ENCODE data around the gene KRTAP4-11.
"Not testable (repeated sequence)": the region's sequence is repeated elsewhere in the genome, so short reads cannot be mapped to it uniquely, and the experiment has no call there.

The KRTAP4-11 gene

DNA sequence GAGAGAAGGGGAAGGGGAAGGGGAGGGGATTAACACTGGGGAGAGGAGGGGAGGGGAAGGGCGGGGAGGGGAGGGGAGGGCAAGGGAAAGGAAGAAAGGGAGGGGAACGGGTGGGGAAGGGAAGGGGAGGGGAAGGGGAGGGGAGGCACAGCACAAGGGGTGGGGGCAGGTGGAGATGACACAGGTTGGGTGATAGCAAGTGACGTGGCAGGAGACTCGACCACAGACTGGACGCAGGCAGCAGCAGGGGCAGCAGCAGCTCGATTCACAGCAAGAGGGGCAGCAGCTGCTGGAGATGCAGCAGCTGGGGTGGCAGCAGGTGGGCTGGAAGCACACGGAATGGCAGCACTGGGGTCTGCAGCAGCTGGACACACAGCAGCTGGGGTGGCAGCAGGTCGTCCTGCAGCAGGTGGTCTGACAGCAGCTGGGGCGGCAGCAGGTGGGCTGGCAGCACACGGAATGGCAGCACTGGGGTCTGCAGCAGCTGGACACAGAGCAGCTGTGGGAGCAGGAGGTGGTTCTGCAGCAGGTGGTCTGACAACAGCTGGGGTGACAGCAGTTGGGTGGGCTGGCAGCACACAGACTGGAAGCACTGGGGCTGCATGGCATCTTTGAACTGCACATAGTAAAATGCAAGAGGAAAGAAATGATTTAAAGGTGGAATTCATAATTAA, 16.4 kb downstream of the KRTAP4-11 start, which contains the start of gene KRTAP4-16:
Gene KRTAP4-16 (minus strand): TSS at position 624 of the 674 bp plus-strand sequence. CDS start 0 bp downstream, at position 624.
- no peaks in the 10 kb centered on the region for H3K4me1 ChIP-seq
- no peaks in the 10 kb centered on the region for H3K9me3 ChIP-seq
- no peaks in the 10 kb centered on the region for H3K36me3 ChIP-seq
- no peaks in the 10 kb centered on the region for H3K27me3 ChIP-seq
- TF ChIP-seq, protein P1, sequence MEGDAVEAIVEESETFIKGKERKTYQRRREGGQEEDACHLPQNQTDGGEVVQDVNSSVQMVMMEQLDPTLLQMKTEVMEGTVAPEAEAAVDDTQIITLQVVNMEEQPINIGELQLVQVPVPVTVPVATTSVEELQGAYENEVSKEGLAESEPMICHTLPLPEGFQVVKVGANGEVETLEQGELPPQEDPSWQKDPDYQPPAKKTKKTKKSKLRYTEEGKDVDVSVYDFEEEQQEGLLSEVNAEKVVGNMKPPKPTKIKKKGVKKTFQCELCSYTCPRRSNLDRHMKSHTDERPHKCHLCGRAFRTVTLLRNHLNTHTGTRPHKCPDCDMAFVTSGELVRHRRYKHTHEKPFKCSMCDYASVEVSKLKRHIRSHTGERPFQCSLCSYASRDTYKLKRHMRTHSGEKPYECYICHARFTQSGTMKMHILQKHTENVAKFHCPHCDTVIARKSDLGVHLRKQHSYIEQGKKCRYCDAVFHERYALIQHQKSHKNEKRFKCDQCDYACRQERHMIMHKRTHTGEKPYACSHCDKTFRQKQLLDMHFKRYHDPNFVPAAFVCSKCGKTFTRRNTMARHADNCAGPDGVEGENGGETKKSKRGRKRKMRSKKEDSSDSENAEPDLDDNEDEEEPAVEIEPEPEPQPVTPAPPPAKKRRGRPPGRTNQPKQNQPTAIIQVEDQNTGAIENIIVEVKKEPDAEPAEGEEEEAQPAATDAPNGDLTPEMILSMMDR (IDR thresholded peaks at IDR 0.05; ENCODE audit: low read depth, low read length), result no peak
- no peak within 1 kb of the TSS for H3K4me3 ChIP-seq (ENCODE audit: low read depth, low read length)
- no peak for DNase-seq

- not testable (repeated sequence) for DNase-seq; H3K27me3 ChIP-seq; H3K9me3 ChIP-seq; H3K36me3 ChIP-seq; H3K4me3 ChIP-seq (ENCODE audit: low read depth, low read length); H3K4me1 ChIP-seq
These were observed 18.3 kb downstream of the KRTAP4-11 start for GRCh38 chr17:41099682-41100480.

DNA sequence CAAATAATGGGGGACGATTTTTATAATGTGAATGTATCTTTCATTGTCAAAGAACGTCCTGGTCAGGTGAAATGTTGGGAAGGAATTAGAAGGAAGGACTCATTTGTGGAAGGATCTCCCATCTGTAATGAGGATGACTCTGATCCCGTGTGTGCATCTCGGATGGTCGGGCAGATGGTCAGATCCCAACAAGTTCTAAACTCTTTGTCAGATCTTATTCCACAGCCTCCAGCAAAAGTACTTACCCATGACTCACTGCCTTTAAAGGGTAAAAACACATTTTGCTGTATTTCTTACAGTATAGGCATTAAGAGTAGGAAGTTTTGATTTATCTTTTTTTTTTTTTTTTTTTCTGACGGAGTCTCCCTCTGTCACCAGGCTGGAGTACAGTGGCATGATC, 19.7 kb downstream of the KRTAP4-11 start:
- Histone ChIP-seq H3K36me3 (no peaks in the 10 kb centered on the region), H3K9me3 (no peaks in the 10 kb centered on the region), H3K27me3 (no peaks in the 10 kb centered on the region), H3K4me1 (no peaks in the 10 kb centered on the region), H3K4me3 (ENCODE audit: low read depth, low read length) (no peak overlapping the region)
- no peak for DNase-seq
- TF ChIP-seq, protein P1 (IDR thresholded peaks at IDR 0.05; ENCODE audit: low read depth, low read length), result no peak

- TF ChIP-seq, protein P1 (IDR thresholded peaks at IDR 0.05; ENCODE audit: low read depth, low read length), result no peak
- no peak for DNase-seq
- H3K4me3 ChIP-seq (ENCODE audit: low read depth, low read length), result no peak within 1 kb of the TSS
- H3K27me3 ChIP-seq, result no peaks in the 10 kb centered on the region
- H3K36me3 ChIP-seq, result no peaks in the 10 kb centered on the region
- no peaks in the 10 kb centered on the region for H3K4me1 ChIP-seq
- H3K9me3 ChIP-seq, result no peaks in the 10 kb centered on the region
These were observed 20.1 kb downstream of the KRTAP4-11 start, which contains the start of gene KRTAP4-8 for GRCh38 chr17:41098042-41098441. Gene KRTAP4-8 (minus strand): TSS chr17:41098142. CDS start chr17:41098084, 58 bp downstream.

GRCh38 chr17:41096055-41096454, 22.1 kb downstream of the KRTAP4-11 start:
- TF ChIP-seq, protein P1 (IDR thresholded peaks at IDR 0.05; ENCODE audit: low read depth, low read length), result no peak
- no peaks in the 10 kb centered on the region for H3K36me3 ChIP-seq
- H3K9me3 ChIP-seq, result no peaks in the 10 kb centered on the region
- no peak overlapping the region for H3K4me3 ChIP-seq (ENCODE audit: low read depth, low read length)
- no peak for DNase-seq
- H3K27me3 ChIP-seq, result no peaks in the 10 kb centered on the region
- no peaks in the 10 kb centered on the region for H3K4me1 ChIP-seq

DNA sequence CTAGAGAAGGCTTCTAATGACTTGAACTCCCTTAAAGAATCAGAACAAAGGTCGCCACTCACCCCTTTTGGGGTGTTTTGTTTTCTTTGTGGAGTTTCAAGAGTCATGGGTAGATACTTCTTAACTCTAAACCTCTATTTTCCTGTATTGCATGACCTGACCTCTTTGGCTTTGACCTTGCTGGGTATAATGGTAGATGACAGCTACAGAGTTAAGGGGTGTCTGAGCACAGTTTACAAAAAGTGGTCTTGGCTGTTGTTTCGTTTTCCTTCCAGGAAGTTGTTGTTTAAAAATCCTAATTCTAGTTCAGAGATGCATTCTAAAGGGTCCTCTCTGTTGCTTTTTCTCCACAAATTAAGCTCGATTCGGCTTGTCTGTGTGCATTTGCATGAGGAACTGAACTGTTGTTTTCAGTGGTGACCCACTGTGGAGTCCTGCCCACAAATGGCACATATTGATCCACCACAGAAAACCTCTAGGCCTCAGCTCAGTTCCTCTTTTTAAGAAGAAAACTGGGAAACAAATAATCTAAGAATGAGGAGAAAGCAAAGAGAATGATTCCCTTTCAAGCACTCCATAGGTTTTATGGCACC, 29.3 kb downstream of the KRTAP4-11 start:
- not testable (repeated sequence) for H3K4me3 ChIP-seq (ENCODE audit: low read depth, low read length); H3K9me3 ChIP-seq; DNase-seq; H3K27me3 ChIP-seq; H3K4me1 ChIP-seq; H3K36me3 ChIP-seq

GRCh38 chr17:41084100-41084856, 33.9 kb downstream of the KRTAP4-11 start, which contains the start of gene KRTAP4-7:
Gene KRTAP4-7 (plus strand): TSS chr17:41084150. CDS start chr17:41084207, 57 bp downstream.
- H3K36me3 ChIP-seq; H3K9me3 ChIP-seq; DNase-seq; H3K4me1 ChIP-seq; H3K27me3 ChIP-seq; H3K4me3 ChIP-seq (ENCODE audit: low read depth, low read length): not testable (repeated sequence)

DNA sequence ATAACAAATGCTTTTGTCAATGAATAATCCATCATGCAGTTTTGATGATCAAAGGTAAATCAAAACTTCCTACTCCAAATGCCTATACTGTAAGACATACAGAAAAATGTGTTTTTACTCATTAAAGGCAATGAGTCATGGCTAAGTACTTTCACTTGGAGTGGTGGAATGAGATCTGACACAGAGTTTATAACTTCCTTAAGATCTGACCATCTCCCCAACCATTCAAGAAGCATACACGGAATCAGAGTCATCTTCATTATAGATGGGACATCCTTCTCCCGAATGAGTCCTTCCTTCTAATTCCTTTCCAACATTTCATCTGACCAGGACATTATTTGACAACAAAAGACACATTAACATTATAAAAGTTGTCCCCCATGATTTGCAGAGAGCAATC, 34.7 kb downstream of the KRTAP4-11 start:
- not testable (repeated sequence) for H3K27me3 ChIP-seq, H3K36me3 ChIP-seq

More for the DNA sequence above, 34.7 kb downstream of the KRTAP4-11 start:
- not testable (repeated sequence) for H3K9me3 ChIP-seq; H3K4me1 ChIP-seq; DNase-seq; H3K4me3 ChIP-seq (ENCODE audit: low read depth, low read length)

Measured in BE2C (cell line).